ENCODE data around the gene PIGBOS1. TPM values are rescaled to one million over a fixed set of nuclear protein-coding genes. Genes with fewer than 3 reads are reported as not detected.
A peak's percentile ranks its signal among the peaks of the same experiment; 100 is the strongest.
"Not testable (repeated sequence)": the region's sequence is repeated elsewhere in the genome, so short reads cannot be mapped to it uniquely, and the experiment has no call there.

Gene PIGBOS1
- total RNA-seq, 2 donors from 2014 or later, result 11.4 to 14.8 TPM

DNA sequence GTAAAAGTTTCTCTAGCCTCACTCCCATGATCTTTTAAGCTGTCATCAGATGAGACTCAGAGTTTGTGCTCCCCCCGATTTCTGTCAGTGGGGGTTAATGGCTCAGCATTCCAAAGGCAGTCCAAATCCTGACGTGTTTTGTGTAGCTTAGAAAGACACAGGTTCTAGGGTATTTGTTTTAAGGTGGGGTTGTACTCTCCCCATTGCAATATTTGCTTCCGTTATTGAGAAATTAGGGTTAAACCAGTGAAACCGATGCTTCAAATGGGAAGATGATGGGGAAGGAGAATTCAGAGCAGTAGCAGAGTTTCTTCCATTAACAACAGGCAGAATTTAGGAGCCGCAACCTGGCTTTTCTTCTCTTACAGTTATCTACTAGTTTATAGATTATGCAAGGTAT is 3.5 kb upstream of the PIGBOS1 start:
- no peak for DNase-seq (ENCODE audit: low spot score)
- TF ChIP-seq, protein P1, sequence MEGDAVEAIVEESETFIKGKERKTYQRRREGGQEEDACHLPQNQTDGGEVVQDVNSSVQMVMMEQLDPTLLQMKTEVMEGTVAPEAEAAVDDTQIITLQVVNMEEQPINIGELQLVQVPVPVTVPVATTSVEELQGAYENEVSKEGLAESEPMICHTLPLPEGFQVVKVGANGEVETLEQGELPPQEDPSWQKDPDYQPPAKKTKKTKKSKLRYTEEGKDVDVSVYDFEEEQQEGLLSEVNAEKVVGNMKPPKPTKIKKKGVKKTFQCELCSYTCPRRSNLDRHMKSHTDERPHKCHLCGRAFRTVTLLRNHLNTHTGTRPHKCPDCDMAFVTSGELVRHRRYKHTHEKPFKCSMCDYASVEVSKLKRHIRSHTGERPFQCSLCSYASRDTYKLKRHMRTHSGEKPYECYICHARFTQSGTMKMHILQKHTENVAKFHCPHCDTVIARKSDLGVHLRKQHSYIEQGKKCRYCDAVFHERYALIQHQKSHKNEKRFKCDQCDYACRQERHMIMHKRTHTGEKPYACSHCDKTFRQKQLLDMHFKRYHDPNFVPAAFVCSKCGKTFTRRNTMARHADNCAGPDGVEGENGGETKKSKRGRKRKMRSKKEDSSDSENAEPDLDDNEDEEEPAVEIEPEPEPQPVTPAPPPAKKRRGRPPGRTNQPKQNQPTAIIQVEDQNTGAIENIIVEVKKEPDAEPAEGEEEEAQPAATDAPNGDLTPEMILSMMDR (IDR thresholded peaks at IDR 0.05), result no peak
- no peaks in the 10 kb centered on the region for H3K27me3 ChIP-seq
- no peak overlapping the region for H3K4me3 ChIP-seq
- H3K27ac ChIP-seq, result no peak overlapping the region
- peaks cover 0 to 21% of the 10 kb centered on the region in 2 donors for H3K4me1 ChIP-seq
- H3K36me3 ChIP-seq, result no peaks in the 10 kb centered on the region
- no peaks in the 10 kb centered on the region for H3K9me3 ChIP-seq

DNA sequence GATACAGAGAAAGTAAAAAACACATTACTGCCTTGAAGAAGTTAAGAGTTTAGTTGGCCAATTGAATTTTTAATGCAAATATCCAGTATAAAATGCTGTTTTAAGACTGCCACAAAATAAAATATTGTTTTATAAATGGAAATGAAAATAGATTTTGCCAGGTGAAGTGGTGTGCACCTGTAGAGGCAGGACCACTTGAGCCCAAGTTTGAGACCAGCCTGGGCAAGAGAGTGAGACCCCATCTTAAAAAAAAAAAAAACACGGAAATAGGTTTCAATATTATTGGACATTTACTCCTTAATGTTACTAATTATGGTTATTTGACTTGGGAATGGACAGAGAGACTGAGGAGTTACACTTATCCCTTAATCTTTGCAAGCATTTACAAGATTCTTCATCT is 2.0 kb upstream of the PIGBOS1 start:
- peaks cover 0 to 28% of the 10 kb centered on the region in 2 donors for H3K4me1 ChIP-seq
- no peaks in the 10 kb centered on the region for H3K27me3 ChIP-seq
- no peak for DNase-seq (ENCODE audit: low spot score)
- no peaks in the 10 kb centered on the region for H3K9me3 ChIP-seq
- TF ChIP-seq, protein P1 (IDR thresholded peaks at IDR 0.05), result no peak
- H3K36me3 ChIP-seq, result no peaks in the 10 kb centered on the region
- no peak overlapping the region for H3K4me3 ChIP-seq
- no peak overlapping the region for H3K27ac ChIP-seq

DNA sequence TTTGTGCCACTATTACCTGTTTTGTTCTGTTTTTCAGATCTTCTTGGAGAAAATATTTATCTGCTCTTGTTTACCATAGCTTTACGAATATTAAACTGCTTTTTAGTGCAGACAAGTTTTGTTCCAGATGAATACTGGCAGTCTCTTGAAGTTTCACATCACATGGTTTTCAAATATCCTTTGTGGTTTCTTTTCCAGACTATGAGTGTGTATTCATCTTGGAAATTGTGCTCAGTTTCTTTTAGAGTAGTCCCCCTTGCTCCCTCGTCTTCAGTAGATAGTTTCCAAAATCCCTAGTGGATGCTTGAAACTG is 1.3 kb upstream of the PIGBOS1 start:
- TF ChIP-seq, protein P1 (IDR thresholded peaks at IDR 0.05), result no peak
- Histone ChIP-seq H3K36me3 (no peaks in the 10 kb centered on the region), H3K27ac (no peak overlapping the region), H3K9me3 (no peaks in the 10 kb centered on the region), H3K4me3 (no peak overlapping the region), H3K27me3 (no peaks in the 10 kb centered on the region), H3K4me1 (peaks cover 0 to 28% of the 10 kb centered on the region in 2 donors)
- no peak for DNase-seq (ENCODE audit: low spot score)

DNA sequence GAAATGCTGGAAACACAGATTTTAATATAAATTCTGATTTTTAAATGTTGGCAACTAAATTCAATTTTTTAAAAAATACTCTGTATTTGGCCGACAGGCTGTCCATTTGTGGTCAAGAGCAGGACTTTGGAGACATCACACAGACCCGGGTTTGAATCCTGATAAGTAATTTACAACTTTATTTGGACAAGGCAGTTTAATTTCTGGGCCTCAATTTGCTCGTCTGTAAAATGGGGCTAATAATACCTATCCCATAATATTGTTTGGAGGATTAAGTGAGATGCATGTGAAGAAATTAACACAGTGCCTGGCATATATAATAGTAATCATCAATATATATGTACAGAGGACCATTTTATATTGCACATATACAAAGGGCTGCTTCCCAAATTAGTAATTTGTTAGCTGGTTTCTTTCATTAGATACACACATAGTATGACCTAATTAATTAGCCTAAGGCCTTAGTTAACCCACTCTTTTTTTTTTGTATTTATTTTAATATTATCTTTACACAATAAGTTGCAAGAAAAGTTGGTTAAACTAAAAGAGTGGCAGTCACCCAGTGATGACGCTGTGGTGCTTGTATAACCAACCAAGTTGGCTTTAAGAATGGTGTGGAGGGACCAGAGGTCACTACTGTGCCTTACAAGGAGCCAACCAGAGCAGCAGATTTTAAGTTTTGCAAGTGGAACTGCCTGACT is 764 bp upstream of the PIGBOS1 start:
- peaks cover 0 to 28% of the 10 kb centered on the region in 2 donors for H3K4me1 ChIP-seq
- TF ChIP-seq, protein P1 (IDR thresholded peaks at IDR 0.05), result no peak
- H3K27me3 ChIP-seq, result no peaks in the 10 kb centered on the region
- no peaks in the 10 kb centered on the region for H3K9me3 ChIP-seq
- H3K4me3 ChIP-seq, result peak overlapping the region; percentile 76 to 82
- peak overlapping the region; percentile 79 to 95 for H3K27ac ChIP-seq
- no peaks in the 10 kb centered on the region for H3K36me3 ChIP-seq
- DNase-seq (ENCODE audit: low spot score), result no peak

DNA sequence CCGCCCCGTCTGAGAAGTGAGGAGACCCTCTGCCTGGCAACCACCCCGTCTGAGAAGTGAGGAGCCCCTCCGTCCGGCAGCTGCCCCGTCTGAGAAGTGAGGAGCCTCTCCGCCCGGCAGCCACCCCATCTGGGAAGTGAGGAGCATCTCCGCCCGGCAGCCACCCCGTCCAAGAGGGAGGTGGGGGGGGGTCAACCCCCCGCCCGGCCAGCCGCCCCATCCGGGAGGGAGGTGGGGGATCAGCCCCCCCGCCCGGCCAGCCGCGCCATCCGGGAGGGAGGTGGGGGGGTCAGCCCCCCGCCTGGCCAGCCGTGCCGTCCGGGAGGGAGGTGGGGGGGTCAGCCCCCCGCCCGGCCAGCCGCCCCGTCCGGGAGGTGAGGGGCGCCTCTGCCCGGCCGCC is 16.1 kb downstream of the PIGBOS1 start:
- H3K36me3 ChIP-seq; H3K27ac ChIP-seq; H3K9me3 ChIP-seq; H3K4me3 ChIP-seq; DNase-seq (ENCODE audit: low spot score); H3K4me1 ChIP-seq; H3K27me3 ChIP-seq: not testable (repeated sequence)

DNA sequence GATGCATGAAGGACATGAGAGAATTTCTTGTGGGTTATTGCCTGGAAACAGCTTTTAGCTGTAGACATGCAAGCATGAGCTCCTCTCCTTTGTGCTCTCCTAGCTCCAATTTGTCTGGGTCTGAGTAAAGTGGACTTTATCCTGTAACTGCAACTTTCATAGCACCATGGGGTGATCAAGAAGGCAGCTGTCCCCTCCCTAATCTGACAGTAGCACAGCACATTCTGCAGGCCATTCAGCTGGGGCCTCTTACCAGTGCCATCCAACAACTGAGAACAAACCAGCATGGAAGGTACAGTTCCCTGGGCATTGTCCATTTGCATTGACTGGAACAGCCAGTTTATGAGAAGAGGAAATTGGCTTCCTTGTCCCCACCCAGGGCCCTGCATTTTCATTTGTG is 21.6 kb downstream of the PIGBOS1 start:
- no peaks in the 10 kb centered on the region for H3K27me3 ChIP-seq
- no peaks in the 10 kb centered on the region for H3K4me1 ChIP-seq
- no peak for DNase-seq (ENCODE audit: low spot score)
- H3K27ac ChIP-seq, result no peak overlapping the region
- H3K4me3 ChIP-seq, result no peak overlapping the region
- H3K36me3 ChIP-seq, result no peaks in the 10 kb centered on the region
- TF ChIP-seq, protein P1 (IDR thresholded peaks at IDR 0.05), result no peak
- no peaks in the 10 kb centered on the region for H3K9me3 ChIP-seq
